Body of pancreas (tissue), 4 donors: ENCODE results near the gene MTSS2.

Experiments used
- POLR2A ChIP-seq, 3 donors: fragments of 450-650 bp; IDR thresholded peaks; one replicate each; pipeline ENCODE4 v1.6.1; 2016; ENCODE audit warnings: antibody characterized with exemption in 3 of 3, mild to moderate bottlenecking in 2 of 3
- TF ChIP-seq, protein P1 (sequence below), 7 experiments: fragments of 450-650 bp in 4 of 7; fragments of 200-600 bp in 3 of 7; sonication (generic) in 3 of 7; IDR thresholded peaks; one replicate each; pipeline ENCODE4 v1.5.1; 2016 to 2019; ENCODE audit warnings: antibody characterized with exemption in 7 of 7

DNA sequence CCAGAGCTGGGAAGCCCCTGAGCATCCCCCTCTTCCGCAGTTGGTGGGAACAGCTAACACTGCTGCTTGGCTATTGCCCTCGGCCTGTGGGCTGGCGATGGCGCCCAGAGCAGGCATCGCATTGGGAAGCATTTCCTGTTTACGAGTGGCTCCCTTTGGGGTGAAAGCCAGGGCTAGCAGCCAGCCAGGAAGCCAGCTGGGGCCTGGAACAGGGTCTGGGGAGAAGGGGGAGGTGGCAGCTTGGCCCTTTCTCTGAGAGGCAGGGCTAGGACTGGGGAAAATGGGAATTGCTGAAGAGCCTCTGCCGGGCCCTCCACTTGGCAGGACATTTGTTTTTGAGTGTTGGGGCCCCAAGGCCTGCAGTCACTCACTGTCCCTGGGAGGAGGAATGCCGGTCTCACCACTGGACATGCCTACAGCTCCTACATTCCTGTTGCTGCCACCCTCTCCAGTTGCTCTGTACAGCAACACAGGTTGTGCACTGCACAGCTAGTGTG lies 2.4 kb upstream of the MTSS2 start:
- TF ChIP-seq, protein P1, sequence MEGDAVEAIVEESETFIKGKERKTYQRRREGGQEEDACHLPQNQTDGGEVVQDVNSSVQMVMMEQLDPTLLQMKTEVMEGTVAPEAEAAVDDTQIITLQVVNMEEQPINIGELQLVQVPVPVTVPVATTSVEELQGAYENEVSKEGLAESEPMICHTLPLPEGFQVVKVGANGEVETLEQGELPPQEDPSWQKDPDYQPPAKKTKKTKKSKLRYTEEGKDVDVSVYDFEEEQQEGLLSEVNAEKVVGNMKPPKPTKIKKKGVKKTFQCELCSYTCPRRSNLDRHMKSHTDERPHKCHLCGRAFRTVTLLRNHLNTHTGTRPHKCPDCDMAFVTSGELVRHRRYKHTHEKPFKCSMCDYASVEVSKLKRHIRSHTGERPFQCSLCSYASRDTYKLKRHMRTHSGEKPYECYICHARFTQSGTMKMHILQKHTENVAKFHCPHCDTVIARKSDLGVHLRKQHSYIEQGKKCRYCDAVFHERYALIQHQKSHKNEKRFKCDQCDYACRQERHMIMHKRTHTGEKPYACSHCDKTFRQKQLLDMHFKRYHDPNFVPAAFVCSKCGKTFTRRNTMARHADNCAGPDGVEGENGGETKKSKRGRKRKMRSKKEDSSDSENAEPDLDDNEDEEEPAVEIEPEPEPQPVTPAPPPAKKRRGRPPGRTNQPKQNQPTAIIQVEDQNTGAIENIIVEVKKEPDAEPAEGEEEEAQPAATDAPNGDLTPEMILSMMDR (IDR thresholded peaks at IDR 0.05), result no peak
- no peak for TF ChIP-seq POLR2A (IDR thresholded peaks at IDR 0.05)
